ENCODE data around the gene IQCE.

DNA sequence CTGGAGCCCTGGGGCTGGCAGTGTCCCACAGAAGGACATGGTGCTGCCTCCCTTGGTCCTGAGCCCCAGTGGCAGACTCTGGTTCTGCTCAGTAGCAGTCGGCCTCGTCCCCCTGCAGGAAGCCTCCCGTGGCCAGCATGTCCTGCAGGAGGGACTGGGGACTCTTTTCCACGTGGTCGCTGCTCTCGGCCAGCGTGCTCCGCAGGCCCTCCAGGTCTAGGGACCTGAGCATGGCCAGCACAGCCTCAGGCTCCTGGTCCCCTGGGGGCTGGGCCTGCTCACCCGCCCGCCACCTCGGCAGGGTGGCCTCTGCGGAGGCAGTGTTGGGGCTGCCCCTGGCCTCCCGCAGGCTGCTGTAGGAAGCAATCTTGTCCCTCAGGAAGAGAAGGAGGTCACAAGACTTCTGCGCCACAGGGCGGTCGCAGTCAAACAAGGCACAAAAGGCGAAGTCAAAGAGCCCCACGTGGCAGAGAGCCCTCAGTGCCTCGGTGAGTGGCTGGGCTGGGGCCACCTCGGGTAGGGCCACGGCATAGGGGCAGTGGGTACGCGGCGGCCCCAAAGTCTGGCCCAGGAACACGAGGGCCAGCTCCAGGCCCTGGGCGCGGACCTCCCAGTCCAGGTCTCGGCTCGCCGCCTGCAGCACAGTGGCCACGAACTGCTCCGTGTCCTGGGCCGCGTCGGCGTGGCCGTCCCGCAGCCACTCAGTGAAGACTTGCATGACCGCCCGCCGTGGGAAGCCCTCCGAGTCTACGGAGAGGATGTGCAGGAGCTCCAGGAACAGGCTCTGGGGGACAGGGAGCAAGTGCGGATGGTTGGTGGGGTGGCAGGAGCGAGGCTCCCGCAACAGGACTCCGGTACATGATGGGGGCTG, 20.6 kb upstream of the IQCE start:
- no peak for TF ChIP-seq POLR2AphosphoS5 (IDR thresholded peaks at IDR 0.05; ENCODE audit: insufficient read depth in 1 of 2, low read depth in 1 of 2)
- TF ChIP-seq POLR2A (IDR thresholded peaks at IDR 0.05), result no peak
